CD14-positive monocyte (primary cell): ENCODE measurements around the gene SLC6A2. TPM values are rescaled to one million over a fixed set of nuclear protein-coding genes. Genes with fewer than 3 reads are reported as not detected.

ENCODE experiments used
- DNase-seq, 3 donors: peaks; one replicate each; pipeline ENCODE4 v3.0.0-alpha.2; 2011 to 2022
- H2AFZ ChIP-seq: 2 replicates; pipeline ENCODE4 v1.6.0; 2012; ENCODE audit warnings: mild to moderate bottlenecking, low read depth, low read length, inconsistent platforms; ENCODE audit not compliant: insufficient read depth, poor library complexity, severe bottlenecking
- H3K27ac ChIP-seq, 2 donors: 1 replicate in 1 of 2; 2 replicates in 1 of 2; pipeline ENCODE4 v1.5.1; 2012 to 2013; ENCODE audit warnings: low read length in 2 of 2, control low read depth in 1 of 2, inconsistent platforms in 1 of 2, low read depth in 1 of 2, mild to moderate bottlenecking in 1 of 2
- H3K27me3 ChIP-seq, 2 donors: one replicate each; pipeline versions ENCODE4 v1.6.0 to v1.6.1; 2011 to 2013; ENCODE audit warnings: low read length in 2 of 2; ENCODE audit not compliant: control insufficient read depth in 2 of 2, insufficient read depth in 2 of 2
- H3K36me3 ChIP-seq, 2 donors: replicated peaks in 1 of 2; 1 replicate in 1 of 2; 2 replicates in 1 of 2; pipeline versions ENCODE4 v1.5.1 to v1.6.1; 2012 to 2013; ENCODE audit warnings: low read length in 2 of 2, control low read depth in 1 of 2, inconsistent platforms in 1 of 2, mild to moderate bottlenecking in 1 of 2; ENCODE audit not compliant: insufficient read depth in 2 of 2, control insufficient read depth in 1 of 2
- H3K4me1 ChIP-seq, 2 donors: 1 replicate in 1 of 2; 2 replicates in 1 of 2; pipeline versions ENCODE4 v1.5.1 to v1.6.1; 2012 to 2013; ENCODE audit warnings: low read length in 2 of 2, control low read depth in 1 of 2, inconsistent platforms in 1 of 2, mild to moderate bottlenecking in 1 of 2, moderate library complexity in 1 of 2; ENCODE audit not compliant: insufficient read depth in 2 of 2, control insufficient read depth in 1 of 2
- H3K4me2 ChIP-seq: replicated peaks from 2 replicates; pipeline ENCODE3; 2012; ENCODE audit warnings: low read length, moderate library complexity, mild to moderate bottlenecking; ENCODE audit not compliant: poor library complexity, severe bottlenecking; ENCODE audit errors: extremely low read depth
- H3K4me3 ChIP-seq, 3 experiments: fragments of 200-600 bp in 1 of 3; sonication (generic) in 1 of 3; replicated peaks in 1 of 3; 1 replicate in 2 of 3; 2 replicates in 1 of 3; pipeline ENCODE4 v1.5.1; 2011 to 2013; ENCODE audit warnings: low read length in 3 of 3, mild to moderate bottlenecking in 3 of 3, control low read depth in 2 of 3, low read depth in 2 of 3, inconsistent platforms in 1 of 3, moderate library complexity in 1 of 3
- H3K79me2 ChIP-seq: 2 replicates; pipeline ENCODE4 v1.6.0; 2012; ENCODE audit warnings: mild to moderate bottlenecking, control low read depth, inconsistent platforms, low read length, moderate library complexity; ENCODE audit not compliant: insufficient read depth
- H3K9ac ChIP-seq: 2 replicates; pipeline ENCODE4 v1.6.0; 2017; ENCODE audit warnings: low read length, mild to moderate bottlenecking; ENCODE audit not compliant: insufficient read depth, poor library complexity, severe bottlenecking
- H3K9me3 ChIP-seq, 2 donors: replicated peaks in 1 of 2; 1 replicate in 1 of 2; 2 replicates in 1 of 2; pipeline versions ENCODE4 v1.5.1 to v1.6.1; 2012 to 2013; ENCODE audit warnings: low read length in 2 of 2, control low read depth in 1 of 2; ENCODE audit not compliant: control insufficient read depth in 1 of 2, insufficient read depth in 1 of 2
- H4K20me1 ChIP-seq: 2 replicates; pipeline ENCODE4 v1.6.0; 2012; ENCODE audit warnings: mild to moderate bottlenecking, low read length, control low read depth, moderate library complexity; ENCODE audit not compliant: insufficient read depth
- H3K27ac Mint-ChIP-seq, 7 donors: one replicate each; pipeline ENCODE4 v1.8.0; 2020; ENCODE audit warnings: mild to moderate bottlenecking in 7 of 7, mixed read lengths in 7 of 7, moderate library complexity in 6 of 7, inconsistent platforms in 2 of 7
- H3K27me3 Mint-ChIP-seq, 3 donors: one replicate each; pipeline ENCODE4 v1.8.0; 2021 to 2022; ENCODE audit warnings: low read depth in 3 of 3, mild to moderate bottlenecking in 3 of 3, mixed read lengths in 3 of 3, moderate library complexity in 3 of 3, inconsistent platforms in 1 of 3
- H3K36me3 Mint-ChIP-seq, 2 donors: one replicate each; pipeline ENCODE4 v1.8.0; 2020; ENCODE audit warnings: mixed read lengths in 2 of 2, inconsistent platforms in 1 of 2, mild to moderate bottlenecking in 1 of 2
- H3K4me1 Mint-ChIP-seq: one replicate; pipeline ENCODE4 v1.8.0; 2020; ENCODE audit warnings: mild to moderate bottlenecking, mixed read lengths
- H3K4me3 Mint-ChIP-seq, 2 donors: one replicate each; pipeline ENCODE4 v1.8.0; 2020; ENCODE audit warnings: mild to moderate bottlenecking in 2 of 2, mixed read lengths in 2 of 2, moderate library complexity in 1 of 2
- H3K9me3 Mint-ChIP-seq, 7 donors: one replicate each; pipeline ENCODE4 v1.8.0; 2020 to 2022; ENCODE audit warnings: mixed read lengths in 7 of 7, mild to moderate bottlenecking in 6 of 7, moderate library complexity in 6 of 7, inconsistent platforms in 2 of 7
- WGBS: methylation state at CpG from one replicate; pipeline ENCODE4 v1.1.5; 2013; ENCODE audit warnings: missing lambda C conversion rate; ENCODE audit not compliant: insufficient coverage; 5-methylcytosine and 5-hydroxymethylcytosine counted together
- intact Hi-C, 2 donors: fragments of 100-400 bp; cut with micrococcal nuclease; formaldehyde crosslinking; loops; one replicate each; pipeline versions ENCODE4 v1.15.0 to v1.15.1; 2023
- polyA plus RNA-seq, 3 donors: library from polyadenylated mRNA; depleted of rRNA in 1 of 3; unstranded in 2 of 3; stranded (reverse) in 1 of 3; fragments of 300-500 nt in 2 of 3; fragments of >200 nt in 1 of 3; fragmentation: Illumina TruSeq in 2 of 3; gene quantifications; 1 replicate in 2 of 3; 2 replicates in 1 of 3; pipeline ENCODE4 v1.2.3, GENCODE V29; 2012 to 2021
- TF ChIP-seq, protein P1 (sequence below): fragments of 200-600 bp; IDR thresholded peaks from one replicate; pipeline ENCODE4 v1.8.0; 2022; ENCODE audit warnings: antibody characterized with exemption, mild to moderate bottlenecking

SLC6A2 gene
- polyA plus RNA-seq, 3 donors, result not detected

GRCh38 chr16:55734665-55735064 lies 78.9 kb downstream of the SLC6A2 start:
- Histone ChIP-seq H3K9me3 (no peaks in the 10 kb centered on the region), H3K4me3 (no peak overlapping the region), H2AFZ (no peak overlapping the region), H3K9ac (no peak overlapping the region), H3K79me2 (no peaks in the 10 kb centered on the region), H3K27me3 (peaks cover 0 to 2% of the 10 kb centered on the region in 2 donors), H3K4me2 (no peak overlapping the region), H3K4me1 (no peaks in the 10 kb centered on the region), H3K27ac (no peak overlapping the region), H4K20me1 (no peaks in the 10 kb centered on the region), H3K36me3 (no peaks in the 10 kb centered on the region)
- no peak for DNase-seq
- Mint-ChIP-seq H3K4me3 (no peak overlapping the region), H3K9me3 (peaks cover 0 to 4% (median 0%) of the 10 kb centered on the region in 7 donors), H3K27me3 (peaks cover 13 to 22% (median 16%) of the 10 kb centered on the region in 3 donors), H3K27ac (no peak overlapping the region), H3K36me3 (no peaks in the 10 kb centered on the region), H3K4me1 (peaks cover 14% of the 10 kb centered on the region)
- 67% methylated on average over 1 of the region's 2 CpGs for WGBS
- TF ChIP-seq, protein P1, sequence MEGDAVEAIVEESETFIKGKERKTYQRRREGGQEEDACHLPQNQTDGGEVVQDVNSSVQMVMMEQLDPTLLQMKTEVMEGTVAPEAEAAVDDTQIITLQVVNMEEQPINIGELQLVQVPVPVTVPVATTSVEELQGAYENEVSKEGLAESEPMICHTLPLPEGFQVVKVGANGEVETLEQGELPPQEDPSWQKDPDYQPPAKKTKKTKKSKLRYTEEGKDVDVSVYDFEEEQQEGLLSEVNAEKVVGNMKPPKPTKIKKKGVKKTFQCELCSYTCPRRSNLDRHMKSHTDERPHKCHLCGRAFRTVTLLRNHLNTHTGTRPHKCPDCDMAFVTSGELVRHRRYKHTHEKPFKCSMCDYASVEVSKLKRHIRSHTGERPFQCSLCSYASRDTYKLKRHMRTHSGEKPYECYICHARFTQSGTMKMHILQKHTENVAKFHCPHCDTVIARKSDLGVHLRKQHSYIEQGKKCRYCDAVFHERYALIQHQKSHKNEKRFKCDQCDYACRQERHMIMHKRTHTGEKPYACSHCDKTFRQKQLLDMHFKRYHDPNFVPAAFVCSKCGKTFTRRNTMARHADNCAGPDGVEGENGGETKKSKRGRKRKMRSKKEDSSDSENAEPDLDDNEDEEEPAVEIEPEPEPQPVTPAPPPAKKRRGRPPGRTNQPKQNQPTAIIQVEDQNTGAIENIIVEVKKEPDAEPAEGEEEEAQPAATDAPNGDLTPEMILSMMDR, result no peak
- intact Hi-C loops, result no loop called here

DNA sequence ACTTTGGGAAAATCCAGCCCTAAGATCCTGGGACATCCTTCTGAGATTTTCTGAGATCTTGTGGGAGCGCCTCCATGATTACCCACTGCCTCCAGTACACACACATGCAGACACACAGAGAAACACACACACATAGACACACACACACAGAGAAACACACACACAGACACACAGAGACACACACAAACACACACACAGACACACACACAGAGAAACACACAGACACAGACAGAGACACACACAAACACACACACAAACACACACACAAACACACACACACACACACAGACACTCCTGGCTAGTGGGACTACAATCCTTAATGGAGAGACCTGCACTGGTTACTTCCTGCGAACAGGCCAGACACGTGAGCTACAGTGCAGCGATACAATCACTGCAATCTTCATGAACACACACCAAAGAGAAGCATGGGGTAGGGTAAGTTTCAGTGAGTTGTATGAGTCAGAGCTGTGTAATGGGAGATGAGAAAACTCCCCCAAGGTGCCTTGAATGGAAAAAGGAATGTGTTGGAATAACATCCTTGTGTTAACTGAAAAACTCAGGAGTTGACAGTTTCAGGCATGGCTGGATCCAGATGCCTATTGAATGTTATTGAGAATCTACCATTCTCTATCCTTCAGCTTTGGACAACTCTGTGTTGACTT lies 79.5 kb downstream of the SLC6A2 start:
- intact Hi-C loops, result no loop called here
- Histone ChIP-seq H3K36me3 (no peaks in the 10 kb centered on the region), H3K9ac (no peak overlapping the region), H2AFZ (no peak overlapping the region), H3K4me1 (no peaks in the 10 kb centered on the region), H3K4me2 (no peak overlapping the region), H3K9me3 (no peaks in the 10 kb centered on the region), H3K27ac (no peak overlapping the region), H3K79me2 (no peaks in the 10 kb centered on the region), H3K27me3 (peaks cover 0 to 2% of the 10 kb centered on the region in 2 donors), H4K20me1 (no peaks in the 10 kb centered on the region), H3K4me3 (no peak overlapping the region)
- DNase-seq, result no peak
- H3K4me3 Mint-ChIP-seq, result no peak overlapping the region
- TF ChIP-seq, protein P1, result no peak
- no peaks in the 10 kb centered on the region for H3K36me3 Mint-ChIP-seq
- WGBS, result 91% methylated on average over 1 of the region's 4 CpGs
- H3K27ac Mint-ChIP-seq, result no peak overlapping the region
- peaks cover 0 to 4% (median 0%) of the 10 kb centered on the region in 7 donors for H3K9me3 Mint-ChIP-seq
- H3K27me3 Mint-ChIP-seq, result peaks cover 13 to 19% (median 15%) of the 10 kb centered on the region in 3 donors
- H3K4me1 Mint-ChIP-seq, result peaks cover 14% of the 10 kb centered on the region
